GM19438 (cell line): ENCODE data around the gene SPG11.

ENCODE experiments used
- ATAC-seq: cut with Tn5 transposase; IDR thresholded peaks from one replicate; pipeline ENCODE4 v1.9.1; 2021; ENCODE audit warnings: low read depth; ENCODE audit not compliant: unreplicated experiment

Gene SPG11

DNA sequence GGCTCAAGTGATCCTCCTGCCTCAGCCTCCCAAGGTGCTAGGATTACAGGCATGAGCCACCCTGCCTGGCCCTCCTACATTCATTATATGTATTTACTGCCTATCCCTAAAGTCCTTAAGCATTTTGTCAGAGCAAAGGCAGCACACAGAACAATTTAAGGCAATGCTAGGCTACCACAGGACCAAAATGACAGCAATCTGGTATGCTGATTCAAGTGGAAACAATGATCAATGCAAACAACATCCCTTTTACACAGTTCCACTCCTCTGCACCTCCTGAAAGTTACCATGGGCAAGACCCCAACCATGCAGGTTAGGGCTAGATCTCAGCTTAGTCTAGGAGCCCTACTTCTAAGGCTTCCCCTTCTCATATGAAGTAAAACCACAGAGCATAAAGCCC is 40.3 kb downstream of the SPG11 start:
- ATAC-seq, result no peak

- ATAC-seq, result no peak
These were observed 43.4 kb downstream of the SPG11 start for GRCh38 chr15:44620081-44620480.

GRCh38 chr15:44616974-44617373 is 46.5 kb downstream of the SPG11 start:
- ATAC-seq, result no peak

DNA sequence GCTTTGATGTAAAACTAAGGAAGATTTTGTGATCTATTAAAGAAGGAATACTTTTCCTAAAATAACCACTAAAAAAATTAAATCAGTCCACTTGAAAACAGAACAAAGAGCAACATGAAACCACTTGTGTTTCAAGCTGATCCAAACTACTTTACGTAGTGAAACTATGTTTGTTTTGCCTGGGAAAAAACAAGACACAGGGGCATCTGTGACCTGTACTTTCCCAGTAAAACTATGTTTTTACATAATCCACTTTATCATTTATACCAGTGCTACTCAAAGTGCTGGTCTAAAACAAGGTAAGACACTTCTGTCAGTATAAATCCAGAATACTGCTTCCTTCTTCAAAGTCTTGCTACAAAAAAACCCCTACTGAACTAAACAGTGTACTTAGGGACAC is 56.7 kb downstream of the SPG11 start:
- no peak for ATAC-seq

- ATAC-seq, result no peak
These were observed 60.3 kb downstream of the SPG11 start for GRCh38 chr15:44603126-44603525.

- no peak for ATAC-seq
These were observed 64.6 kb downstream of the SPG11 start for GRCh38 chr15:44598892-44599291.

- no peak for ATAC-seq
These were observed 65.4 kb downstream of the SPG11 start for GRCh38 chr15:44598066-44598465.

GRCh38 chr15:44596511-44597010 is 66.9 kb downstream of the SPG11 start:
- ATAC-seq, result no peak

- ATAC-seq, result no peak
These were observed 67.6 kb downstream of the SPG11 start for GRCh38 chr15:44595656-44596510.

DNA sequence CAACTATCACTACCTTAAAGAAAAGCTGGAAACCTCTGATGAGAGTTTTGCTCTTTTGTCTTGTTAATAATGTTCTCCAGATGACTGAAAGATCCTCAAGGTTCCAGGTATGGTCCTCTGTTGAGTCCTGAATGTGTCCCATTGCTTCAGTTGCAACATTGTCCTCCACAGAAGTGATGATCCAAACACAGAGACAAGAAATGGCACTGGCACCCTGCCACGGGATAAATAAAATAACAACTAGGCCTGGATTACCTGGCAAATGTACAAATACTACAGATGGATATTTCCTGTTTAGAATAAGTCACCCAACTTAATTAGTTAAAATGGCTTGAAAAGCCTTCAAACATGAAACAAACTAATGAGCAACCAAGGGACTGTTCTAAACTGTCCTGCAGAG is 68.2 kb downstream of the SPG11 start:
- no peak for ATAC-seq

- no peak for ATAC-seq
These were observed 70.3 kb downstream of the SPG11 start for GRCh38 chr15:44593042-44593736.

GRCh38 chr15:44591326-44591725 is 72.1 kb downstream of the SPG11 start:
- no peak for ATAC-seq

DNA sequence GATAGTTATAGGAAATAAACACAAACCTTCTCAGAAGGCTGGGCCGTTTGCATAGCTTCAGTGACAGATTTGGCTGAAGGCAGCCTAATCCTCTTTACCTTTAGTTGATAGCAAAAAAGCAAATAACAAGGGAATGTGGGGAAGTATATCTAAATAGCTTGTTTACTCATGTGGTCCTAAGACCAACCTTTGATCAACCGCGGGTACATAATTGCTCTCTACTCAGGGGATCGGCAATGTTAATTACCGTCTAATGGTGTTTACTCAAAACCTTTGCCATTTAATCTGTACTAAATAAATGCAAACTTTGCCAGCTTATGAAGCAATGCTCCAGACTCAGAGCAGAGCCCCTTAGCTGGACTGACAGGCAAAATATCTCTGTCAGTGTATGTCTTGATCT is 74.9 kb downstream of the SPG11 start:
- ATAC-seq, result no peak

GRCh38 chr15:44585633-44586032 is 77.8 kb downstream of the SPG11 start:
- no peak for ATAC-seq

DNA sequence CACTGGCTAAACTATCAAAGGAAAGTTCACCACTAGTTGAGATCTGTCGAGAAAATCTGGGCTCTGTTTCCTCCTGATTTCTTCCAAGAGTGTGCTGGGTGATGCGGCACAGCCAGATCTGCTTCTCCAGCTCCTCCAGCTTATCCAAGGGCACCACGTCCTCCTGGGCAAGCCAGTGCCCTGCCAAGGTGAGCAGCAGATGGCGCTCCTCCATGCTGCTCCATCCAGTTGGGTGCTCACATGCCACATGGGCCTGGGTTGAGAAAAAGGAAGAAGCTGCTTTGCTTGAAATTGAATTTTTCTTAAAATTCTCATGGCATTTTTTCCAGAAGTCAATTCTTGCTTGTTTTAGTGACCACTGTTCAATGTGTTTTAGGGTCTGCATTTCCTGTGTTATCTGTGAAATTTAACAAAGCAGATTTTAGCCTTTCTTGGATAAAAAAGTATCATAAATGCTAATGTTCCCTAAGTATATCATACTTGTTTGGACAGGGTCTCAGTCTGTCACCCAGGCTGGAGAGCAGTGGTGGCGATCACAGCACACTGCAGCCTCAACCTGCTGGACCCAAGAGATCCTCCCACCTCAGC is 79.2 kb downstream of the SPG11 start:
- ATAC-seq, result no peak

DNA sequence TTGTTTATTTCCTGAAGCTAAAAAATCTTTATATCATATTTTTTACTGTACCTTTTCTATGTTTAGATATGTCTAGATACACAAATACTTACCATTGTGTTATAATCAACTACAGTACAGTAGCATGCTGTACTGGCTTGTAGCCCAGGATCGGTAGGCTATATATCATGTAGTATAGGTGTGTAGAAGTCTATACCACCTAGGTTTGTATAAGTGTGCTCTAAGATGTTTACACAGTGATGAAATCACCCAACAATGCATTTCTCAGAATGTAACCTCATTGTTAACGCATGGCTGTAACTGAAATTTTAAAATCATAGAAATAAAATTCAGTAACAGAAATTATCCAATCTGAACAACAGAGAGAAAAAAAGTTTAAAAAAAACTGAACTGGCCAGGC is 83.4 kb downstream of the SPG11 start:
- ATAC-seq, result no peak

- ATAC-seq, result no peak
These were observed 88.7 kb downstream of the SPG11 start for GRCh38 chr15:44574734-44575133.

DNA sequence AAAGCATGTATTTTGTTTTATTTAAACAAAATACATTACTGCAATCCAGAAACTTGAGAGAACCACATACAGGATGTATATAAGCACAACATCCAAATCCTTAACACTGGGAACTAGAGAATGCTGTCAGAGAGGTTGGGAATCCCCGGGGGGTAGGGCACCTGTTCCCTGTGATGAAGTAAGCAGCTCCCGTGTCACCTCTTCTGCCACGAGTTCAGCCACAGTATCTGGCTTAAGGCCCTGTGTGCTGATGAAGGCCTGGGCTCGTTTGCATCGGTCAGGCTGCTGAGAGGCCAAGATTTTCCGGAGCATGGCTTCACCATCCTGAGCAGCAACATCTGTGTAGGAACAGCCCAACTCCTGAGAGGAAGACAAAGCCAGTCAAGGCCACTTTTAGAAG is 90.1 kb downstream of the SPG11 start:
- ATAC-seq, result no peak

- no peak for ATAC-seq
These were observed 93.1 kb downstream of the SPG11 start for GRCh38 chr15:44570361-44570760.

GRCh38 chr15:44569316-44569715 is 94.1 kb downstream of the SPG11 start:
- no peak for ATAC-seq

GRCh38 chr15:44568338-44568737 is 95.1 kb downstream of the SPG11 start:
- ATAC-seq, result no peak

DNA sequence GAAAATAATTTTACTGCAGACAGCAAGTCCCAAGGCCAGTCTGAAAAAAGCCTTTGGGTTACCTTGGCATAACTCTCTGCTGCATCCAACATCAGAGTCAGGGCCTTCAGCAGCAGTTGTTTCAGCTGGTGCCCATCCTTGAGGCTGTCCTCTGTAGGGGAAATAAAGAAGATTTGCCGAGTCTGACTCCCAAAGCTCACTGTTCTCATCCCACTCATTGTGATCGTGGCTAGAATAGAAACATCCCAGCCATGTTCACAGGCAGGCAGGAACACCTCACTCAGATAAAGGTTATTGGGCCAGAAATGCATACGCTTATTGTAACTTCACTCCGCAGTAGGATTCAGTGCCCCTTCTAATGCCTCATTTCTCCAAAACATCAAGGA is 97.3 kb downstream of the SPG11 start:
- no peak for ATAC-seq
